Measurements from ENCODE around the gene RELA. TPM values are rescaled to one million over a fixed set of nuclear protein-coding genes. Genes with fewer than 3 reads are reported as not detected.

RELA gene
- total RNA-seq, 1 experiment from 2014 or later: 99.3 TPM

- DNase-seq (ENCODE audit: low spot score): no peak
- Histone ChIP-seq H3K27me3 (replicated peaks; ENCODE audit: insufficient read depth, low read depth, low read length, poor library complexity) (no peaks in the 10 kb centered on the region), H3K4me3 (ENCODE audit: low read depth, low read length, poor library complexity, severe bottlenecking) (no peak overlapping the region), H3K4me1 (ENCODE audit: insufficient read depth, low read length, poor library complexity, severe bottlenecking) (peaks cover 11% of the 10 kb centered on the region), H3K36me3 (ENCODE audit: insufficient read depth, low read length, poor library complexity, severe bottlenecking) (peaks cover 38% of the 10 kb centered on the region), H3K27ac (ENCODE audit: low read depth, low read length, poor library complexity, severe bottlenecking) (no peak overlapping the region), H3K9me3 (ENCODE audit: low read depth, low read length, poor library complexity, severe bottlenecking) (no peaks in the 10 kb centered on the region)
- BruUV-seq (replicated peaks): no TSS peak
- no peak for TF ChIP-seq CTCF (conservative IDR thresholded peaks at IDR 0.05; ENCODE audit: low read depth, low read length)
- TF ChIP-seq EZH2 (IDR thresholded peaks at IDR 0.05; ENCODE audit: borderline replicate concordance, low read depth, low read length, poor library complexity, severe bottlenecking): no peak
- CTCF ChIA-PET: no interaction called here
- intact Hi-C loops (cut with micrococcal nuclease; ENCODE audit: unreplicated experiment): no loop called here
- POLR2A ChIA-PET (ENCODE audit: low non-redundant PET): no interaction called here
Observed at GRCh38 chr11:65634905-65635731, 27.6 kb downstream of the RELA start.

- H3K36me3 ChIP-seq (ENCODE audit: insufficient read depth, low read length, poor library complexity, severe bottlenecking): peaks cover 45% of the 10 kb centered on the region
Observed at GRCh38 chr11:65634440-65634839, 28.3 kb downstream of the RELA start.

GRCh38 chr11:65634109-65634436 lies 28.6 kb downstream of the RELA start:
- POLR2A ChIA-PET (ENCODE audit: low non-redundant PET): no interaction called here
- H3K36me3 ChIP-seq (ENCODE audit: insufficient read depth, low read length, poor library complexity, severe bottlenecking): peaks cover 48% of the 10 kb centered on the region
- CTCF ChIA-PET: interaction anchor here (0.6 kb wide), 1 partner anchor 92 kb away, joined by 7 read pairs; no protein-coding TSS in a partner anchor
- H3K27ac ChIP-seq (ENCODE audit: low read depth, low read length, poor library complexity, severe bottlenecking): no peak overlapping the region
- DNase-seq (ENCODE audit: low spot score): no peak
- no peaks in the 10 kb centered on the region for H3K9me3 ChIP-seq (ENCODE audit: low read depth, low read length, poor library complexity, severe bottlenecking)
- no peak overlapping the region for H3K4me3 ChIP-seq (ENCODE audit: low read depth, low read length, poor library complexity, severe bottlenecking)
- no TSS peak for BruUV-seq (replicated peaks)
- H3K27me3 ChIP-seq (replicated peaks; ENCODE audit: insufficient read depth, low read depth, low read length, poor library complexity): no peaks in the 10 kb centered on the region
- intact Hi-C loops (cut with micrococcal nuclease; ENCODE audit: unreplicated experiment): no loop called here
- TF ChIP-seq CTCF (conservative IDR thresholded peaks at IDR 0.05; ENCODE audit: low read depth, low read length): no peak
- TF ChIP-seq EZH2 (IDR thresholded peaks at IDR 0.05; ENCODE audit: borderline replicate concordance, low read depth, low read length, poor library complexity, severe bottlenecking): no peak
- H3K4me1 ChIP-seq (ENCODE audit: insufficient read depth, low read length, poor library complexity, severe bottlenecking): peaks cover 11% of the 10 kb centered on the region

More at GRCh38 chr11:65634440-65634839, 28.3 kb downstream of the RELA start:
- Histone ChIP-seq H3K27me3 (replicated peaks; ENCODE audit: insufficient read depth, low read depth, low read length, poor library complexity) (no peaks in the 10 kb centered on the region), H3K4me3 (ENCODE audit: low read depth, low read length, poor library complexity, severe bottlenecking) (no peak overlapping the region), H3K9me3 (ENCODE audit: low read depth, low read length, poor library complexity, severe bottlenecking) (no peaks in the 10 kb centered on the region), H3K27ac (ENCODE audit: low read depth, low read length, poor library complexity, severe bottlenecking) (no peak overlapping the region), H3K4me1 (ENCODE audit: insufficient read depth, low read length, poor library complexity, severe bottlenecking) (peaks cover 11% of the 10 kb centered on the region)
- ChIA-PET POLR2A (ENCODE audit: low non-redundant PET) (no interaction called here), CTCF (interaction anchor here (0.6 kb wide), 1 partner anchor 92 kb away, joined by 7 read pairs; no protein-coding TSS in a partner anchor)
- no TSS peak for BruUV-seq (replicated peaks)
- no peak for TF ChIP-seq EZH2 (IDR thresholded peaks at IDR 0.05; ENCODE audit: borderline replicate concordance, low read depth, low read length, poor library complexity, severe bottlenecking)
- no peak for TF ChIP-seq CTCF (conservative IDR thresholded peaks at IDR 0.05; ENCODE audit: low read depth, low read length)
- DNase-seq (ENCODE audit: low spot score): no peak
- intact Hi-C loops (cut with micrococcal nuclease; ENCODE audit: unreplicated experiment): no loop called here
